ENCODE measurements around the gene ABCC2. TPM values are rescaled to one million over a fixed set of nuclear protein-coding genes. Genes with fewer than 3 reads are reported as not detected.

The ABCC2 gene
- total RNA-seq, 2 donors from 2014 or later = 1.3 to 4.3 TPM

DNA sequence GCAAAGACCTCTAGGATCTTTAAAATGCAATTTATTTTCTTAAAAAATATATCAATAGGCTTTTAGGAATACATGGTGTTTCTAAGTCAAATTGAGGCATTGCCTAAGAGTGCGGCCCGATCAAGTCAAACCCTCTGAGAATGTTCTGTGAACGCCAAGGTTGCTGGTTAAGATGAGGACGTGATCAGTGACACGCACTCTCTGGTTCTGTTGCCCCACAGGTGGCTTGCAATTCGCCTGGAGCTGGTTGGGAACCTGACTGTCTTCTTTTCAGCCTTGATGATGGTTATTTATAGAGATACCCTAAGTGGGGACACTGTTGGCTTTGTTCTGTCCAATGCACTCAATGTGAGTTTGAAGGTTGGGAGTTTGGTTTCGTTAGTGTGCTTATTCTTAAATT, 59.3 kb downstream of the ABCC2 start:
- DNase-seq (no peak), ATAC-seq (no peak)
- intact Hi-C loops (cut with DNase I) = no loop called here
- H3K9me3 ChIP-seq = no peaks in the 10 kb centered on the region
- TF ChIP-seq CTCF (IDR thresholded peaks at IDR 0.05) = no peak
- no peak for TF ChIP-seq POLR2A (IDR thresholded peaks at IDR 0.05)
- 80 to 86% methylated on average over 7 of the region's 7 CpGs for WGBS, 2 donors
- H3K27me3 ChIP-seq = no peaks in the 10 kb centered on the region
- H3K36me3 ChIP-seq (replicated peaks in 1 of 2; ENCODE audit: insufficient read depth in 1 of 2, low read depth in 2 of 2) = no peaks in the 10 kb centered on the region
- H3K4me3 ChIP-seq = no peak overlapping the region
- H3K4me1 ChIP-seq = peaks cover 6% of the 10 kb centered on the region
- no peak overlapping the region for H3K27ac ChIP-seq

DNA sequence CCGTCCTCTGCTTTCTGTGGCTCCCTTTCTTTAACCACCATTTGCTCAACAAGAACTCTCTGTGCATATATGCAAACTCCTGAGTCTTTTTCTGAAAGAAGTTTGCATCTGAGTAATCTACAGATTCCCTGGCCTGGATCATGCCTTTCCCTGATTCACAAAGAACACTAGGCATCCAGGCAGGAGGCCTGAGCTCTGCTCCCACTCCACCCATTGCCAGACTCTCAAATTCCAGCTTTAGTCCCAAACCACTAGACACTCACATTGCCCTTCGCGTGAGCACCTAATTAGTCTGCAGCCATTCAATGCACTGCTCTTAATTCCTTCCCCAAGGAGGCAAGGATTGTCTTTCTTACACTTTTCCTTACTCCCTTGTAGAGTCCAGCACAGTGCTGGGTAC, 60.9 kb downstream of the ABCC2 start:
- ATAC-seq = no peak
- no peak for DNase-seq
- Histone ChIP-seq H3K4me3 (no peak overlapping the region), H3K9me3 (no peaks in the 10 kb centered on the region), H3K36me3 (replicated peaks in 1 of 2; ENCODE audit: insufficient read depth in 1 of 2, low read depth in 2 of 2) (no peaks in the 10 kb centered on the region), H3K27me3 (no peaks in the 10 kb centered on the region), H3K27ac (no peak overlapping the region), H3K4me1 (peaks cover 6% of the 10 kb centered on the region)
- TF ChIP-seq CTCF (IDR thresholded peaks at IDR 0.05) = no peak
- TF ChIP-seq POLR2A (IDR thresholded peaks at IDR 0.05) = no peak
- intact Hi-C loops (cut with DNase I) = no loop called here
- WGBS, 2 donors = 85 to 89% methylated on average over 3 of the region's 3 CpGs

- no peak overlapping the region for H3K4me3 ChIP-seq
- no peaks in the 10 kb centered on the region for H3K36me3 ChIP-seq (replicated peaks in 1 of 2; ENCODE audit: insufficient read depth in 1 of 2, low read depth in 2 of 2)
- TF ChIP-seq POLR2A (IDR thresholded peaks at IDR 0.05) (no peak), CTCF (IDR thresholded peaks at IDR 0.05) (no peak)
- no peaks in the 10 kb centered on the region for H3K27me3 ChIP-seq
- DNase-seq (no peak), ATAC-seq (no peak)
- no peaks in the 10 kb centered on the region for H3K9me3 ChIP-seq
- H3K27ac ChIP-seq = no peak overlapping the region
- intact Hi-C loops (cut with DNase I) = no loop called here
- 74 to 82% methylated on average over 6 of the region's 6 CpGs for WGBS, 2 donors
- peaks cover 6% of the 10 kb centered on the region for H3K4me1 ChIP-seq
Observed at GRCh38 chr10:99844433-99844955, 62.1 kb downstream of the ABCC2 start.

DNA sequence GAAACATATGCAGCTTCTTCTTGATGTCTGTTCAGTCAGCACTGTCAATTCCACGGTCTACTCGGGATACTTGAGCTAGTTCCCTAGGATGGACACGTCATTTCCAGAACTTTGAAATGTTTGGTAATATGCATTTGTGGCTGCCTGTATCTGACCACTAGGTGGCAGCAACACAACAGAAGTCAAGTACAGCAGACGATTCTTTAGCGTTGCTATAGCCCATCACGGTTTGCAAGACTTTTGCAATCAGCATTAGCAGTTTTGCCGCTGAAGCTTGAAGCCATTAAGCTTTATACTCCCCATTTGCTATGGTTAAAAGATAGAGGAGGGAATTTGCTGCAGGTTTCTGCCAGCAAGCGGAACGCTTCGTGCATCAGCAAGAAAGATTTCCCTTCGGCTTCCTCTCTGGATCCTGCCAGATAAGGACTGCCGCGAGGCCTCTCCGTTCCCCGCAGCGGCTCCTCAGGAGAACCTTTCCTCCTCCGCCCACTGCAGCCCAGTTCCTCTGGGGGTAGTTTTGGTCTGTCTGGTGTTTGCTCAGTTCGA, 63.5 kb downstream of the ABCC2 start:
- intact Hi-C loops (cut with DNase I) = loop anchor here (2.0 kb wide), 1 partner anchor 201 kb away; no protein-coding TSS in a partner anchor
- WGBS, 2 donors = 6 to 14% methylated on average over 14 to 18 of the region's 18 CpGs
- TF ChIP-seq CTCF (IDR thresholded peaks at IDR 0.05) (peak; percentile 69 to 97 (median 95)), POLR2A (IDR thresholded peaks at IDR 0.05) (no peak)
- H3K4me3 ChIP-seq = no peak overlapping the region
- no peaks in the 10 kb centered on the region for H3K36me3 ChIP-seq (replicated peaks in 1 of 2; ENCODE audit: insufficient read depth in 1 of 2, low read depth in 2 of 2)
- DNase-seq = peak; percentile 78 to 86 (median 84)
- H3K27me3 ChIP-seq = no peaks in the 10 kb centered on the region
- peaks cover 6% of the 10 kb centered on the region for H3K4me1 ChIP-seq
- H3K27ac ChIP-seq = no peak overlapping the region
- no peaks in the 10 kb centered on the region for H3K9me3 ChIP-seq
- peak; percentile 93 for ATAC-seq

DNA sequence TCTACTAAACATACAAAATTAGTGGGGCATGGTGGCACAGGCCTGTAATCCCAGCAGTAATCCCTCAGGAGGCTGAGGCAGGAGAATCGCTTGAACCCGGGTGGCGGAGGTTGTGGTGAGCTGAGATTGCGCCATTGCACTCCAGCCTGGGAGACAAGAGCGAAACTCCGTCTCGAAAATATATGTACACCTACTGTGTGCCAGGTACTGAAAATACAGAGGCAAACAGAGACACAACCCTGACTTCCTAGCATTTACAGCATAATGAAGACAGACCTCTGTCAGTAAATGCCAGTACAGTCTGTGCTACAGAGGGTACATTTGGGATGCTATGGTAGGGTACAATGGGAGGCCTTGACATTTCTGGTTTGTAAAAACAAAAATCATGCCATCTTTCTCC, 66.6 kb downstream of the ABCC2 start:
- H3K27me3 ChIP-seq = no peaks in the 10 kb centered on the region
- H3K36me3 ChIP-seq (replicated peaks in 1 of 2; ENCODE audit: insufficient read depth in 1 of 2, low read depth in 2 of 2) = no peaks in the 10 kb centered on the region
- TF ChIP-seq POLR2A (IDR thresholded peaks at IDR 0.05) (no peak), CTCF (IDR thresholded peaks at IDR 0.05) (no peak)
- no peak overlapping the region for H3K27ac ChIP-seq
- WGBS, 2 donors = 94 to 96% methylated on average over 7 of the region's 7 CpGs
- H3K9me3 ChIP-seq = no peaks in the 10 kb centered on the region
- DNase-seq (no peak), ATAC-seq (no peak)
- peaks cover 6% of the 10 kb centered on the region for H3K4me1 ChIP-seq
- intact Hi-C loops (cut with DNase I) = no loop called here
- H3K4me3 ChIP-seq = no peak overlapping the region

All from body of pancreas (tissue), 4 donors.